Effector memory CD8-positive, alpha-beta T cell (primary cell): ENCODE data around the gene LAIR1.
"Not testable (repeated sequence)": the region's sequence is repeated elsewhere in the genome, so short reads cannot be mapped to it uniquely, and the experiment has no call there.

ENCODE experiments used
- ATAC-seq: fragments of 150-1000 bp; cut with Tn5 transposase; replicated peaks from 2 replicates; pipeline ENCODE4 v1.10.0; 2021; ENCODE audit warnings: mild to moderate bottlenecking, moderate library complexity
- DNase-seq, 3 experiments: peaks; one replicate each; pipeline ENCODE4 v3.0.0; 2021
- H3K27ac Mint-ChIP-seq, 2 donors: one replicate each; pipeline ENCODE4 v1.8.0; 2022; ENCODE audit warnings: mild to moderate bottlenecking in 2 of 2, mixed read lengths in 2 of 2, moderate library complexity in 2 of 2
- H3K27me3 Mint-ChIP-seq, 2 donors: one replicate each; pipeline ENCODE4 v1.8.0; 2022; ENCODE audit warnings: mixed read lengths in 2 of 2
- H3K36me3 Mint-ChIP-seq: one replicate; pipeline ENCODE4 v1.8.0; 2022; ENCODE audit warnings: mild to moderate bottlenecking, moderate library complexity, mixed read lengths; ENCODE audit not compliant: insufficient read depth
- H3K4me1 Mint-ChIP-seq, 2 donors: one replicate each; pipeline ENCODE4 v1.8.0; 2022; ENCODE audit warnings: low read depth in 2 of 2, mixed read lengths in 2 of 2
- H3K4me3 Mint-ChIP-seq, 2 donors: one replicate each; pipeline ENCODE4 v1.8.0; 2022; ENCODE audit warnings: mild to moderate bottlenecking in 2 of 2, mixed read lengths in 2 of 2, moderate library complexity in 2 of 2
- H3K9me3 Mint-ChIP-seq, 2 donors: one replicate each; pipeline ENCODE4 v1.8.0; 2022; ENCODE audit warnings: mixed read lengths in 2 of 2

LAIR1 gene

DNA sequence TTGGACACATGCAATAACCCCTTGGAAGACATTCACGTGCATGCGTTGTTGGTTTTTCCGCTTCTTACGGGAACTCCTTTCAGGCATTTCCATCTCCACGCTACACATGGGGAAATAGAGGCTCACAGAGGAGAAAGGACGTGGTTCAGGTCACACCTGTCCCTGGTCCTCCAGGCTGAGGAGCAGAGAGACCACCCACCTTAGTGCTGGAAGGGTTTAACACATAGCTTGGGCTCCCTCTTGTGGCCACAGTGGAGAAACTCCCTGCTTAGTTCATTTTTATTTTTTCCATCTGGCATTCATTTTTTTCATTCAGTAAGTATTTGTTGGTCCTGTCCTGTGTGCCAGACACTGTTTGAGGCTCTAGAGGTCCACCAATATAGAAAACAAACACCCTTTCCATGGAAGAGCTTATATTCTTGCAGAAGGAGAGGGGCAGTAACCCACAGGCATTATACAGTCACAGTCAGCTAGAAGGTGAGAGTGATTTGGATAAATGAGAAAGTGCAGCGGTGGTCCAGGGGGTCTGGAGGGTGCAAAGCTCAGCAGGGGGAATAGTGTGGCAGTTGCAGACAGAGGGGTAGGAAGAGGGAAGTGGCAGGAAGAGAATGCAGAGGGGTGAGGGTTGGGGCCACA, 26.3 kb upstream of the LAIR1 start:
- Mint-ChIP-seq H3K27ac (peak overlapping the region; percentile 22 to 72), H3K4me1 (peaks cover 19 to 25% of the 10 kb centered on the region in 2 donors), H3K36me3 (peaks cover 3% of the 10 kb centered on the region), H3K27me3 (peaks cover 13 to 23% of the 10 kb centered on the region in 2 donors), H3K9me3 (no peaks in the 10 kb centered on the region), H3K4me3 (peak overlapping the region; percentile 52 to 57)
- peak; percentile 36 for ATAC-seq
- peak; percentile 62 to 72 (median 66) for DNase-seq

DNA sequence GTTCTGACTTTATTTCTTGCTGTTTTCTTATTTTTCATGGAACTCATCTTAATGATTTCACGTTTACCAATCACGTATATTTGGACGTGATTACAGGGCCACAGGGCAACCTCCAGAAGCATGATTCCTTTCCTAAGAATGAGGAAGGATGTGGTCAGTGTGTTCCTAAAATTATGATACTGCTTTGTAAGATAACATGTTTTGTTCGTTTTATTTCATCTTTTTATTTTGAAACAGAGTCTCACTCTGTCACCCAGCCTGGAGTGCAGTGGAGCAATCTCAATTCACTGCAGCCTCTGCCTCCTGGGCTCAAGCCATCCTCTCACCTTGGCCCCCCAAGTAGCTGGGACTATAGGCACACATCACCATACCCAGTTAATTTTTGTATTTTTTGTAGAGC, 24.8 kb upstream of the LAIR1 start:
- peaks cover 3% of the 10 kb centered on the region for H3K36me3 Mint-ChIP-seq
- DNase-seq = no peak
- H3K27me3 Mint-ChIP-seq = peaks cover 13 to 16% of the 10 kb centered on the region in 2 donors
- H3K4me1 Mint-ChIP-seq = peaks cover 22 to 25% of the 10 kb centered on the region in 2 donors
- peak overlapping the region in 1 of 2 donors; percentile 95 for H3K27ac Mint-ChIP-seq
- peak overlapping the region; percentile 40 to 91 for H3K4me3 Mint-ChIP-seq
- ATAC-seq = no peak
- H3K9me3 Mint-ChIP-seq = no peaks in the 10 kb centered on the region

DNA sequence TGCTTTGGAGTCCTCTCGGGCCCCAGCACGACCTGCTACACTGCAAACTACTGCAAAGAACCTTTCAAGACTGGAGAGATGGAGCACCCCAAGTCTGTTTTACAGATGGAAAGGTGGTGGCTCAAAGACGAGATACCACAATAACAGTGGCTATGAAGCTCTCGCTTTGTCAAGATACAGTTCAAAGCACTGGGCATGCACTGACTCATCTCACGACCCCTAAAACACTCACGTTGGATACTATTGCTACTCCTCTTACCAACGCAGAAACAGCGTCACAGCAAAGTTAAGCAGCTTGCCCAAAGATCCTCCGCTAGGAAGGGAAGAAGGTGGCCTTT, 24.0 kb upstream of the LAIR1 start:
- Mint-ChIP-seq H3K9me3 (no peaks in the 10 kb centered on the region), H3K27ac (peak overlapping the region; percentile 82 to 95), H3K27me3 (peaks cover 7 to 12% of the 10 kb centered on the region in 2 donors), H3K4me1 (peaks cover 22 to 25% of the 10 kb centered on the region in 2 donors), H3K36me3 (peaks cover 9% of the 10 kb centered on the region), H3K4me3 (peak overlapping the region; percentile 91 to 96)
- DNase-seq (no peak), ATAC-seq (no peak)

DNA sequence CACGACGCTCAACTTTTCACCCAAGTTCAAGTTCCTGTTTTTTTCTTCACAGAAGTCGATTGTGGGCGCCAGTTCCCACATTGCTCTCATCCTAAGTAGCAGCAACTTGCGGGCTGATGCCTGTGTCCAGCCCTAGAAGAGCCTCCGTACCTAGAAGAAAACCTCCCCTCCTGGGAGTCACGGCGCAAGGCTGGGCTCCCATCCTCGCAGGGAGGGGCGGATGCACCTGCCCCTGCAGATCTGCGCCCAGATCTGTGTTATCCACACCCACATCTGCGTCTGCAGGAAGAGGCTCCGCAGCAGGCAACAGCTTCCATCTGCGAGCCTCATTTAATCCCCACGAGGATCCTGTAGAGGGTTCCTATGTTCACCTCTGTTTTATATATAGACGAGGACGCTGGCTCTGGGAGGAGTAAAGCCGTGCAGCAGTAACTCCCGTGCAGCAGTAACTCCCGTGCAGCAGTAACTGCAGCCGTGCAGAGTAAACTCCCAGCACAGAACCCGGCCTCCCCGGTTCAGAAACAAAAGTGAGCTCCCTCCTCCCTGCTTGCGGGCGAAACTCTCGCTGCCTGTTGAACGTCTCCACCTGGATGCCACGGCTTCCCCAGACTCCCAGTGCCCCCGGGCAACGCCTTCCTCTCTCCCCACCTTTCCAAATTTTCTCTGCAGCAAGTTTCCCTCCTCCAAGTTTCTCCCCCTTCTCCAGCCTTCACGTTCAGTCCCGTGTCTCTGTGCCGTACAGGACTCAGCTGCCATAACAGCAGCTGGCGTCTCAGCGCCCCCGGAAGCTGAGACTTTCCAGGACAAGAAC, 23.5 kb upstream of the LAIR1 start:
- peaks cover 9% of the 10 kb centered on the region for H3K36me3 Mint-ChIP-seq
- DNase-seq (peak; percentile 14 to 31 (median 23)), ATAC-seq (peak; percentile 76)
- peaks cover 23 to 28% of the 10 kb centered on the region in 2 donors for H3K4me1 Mint-ChIP-seq
- peak overlapping the region; percentile 91 to 96 for H3K4me3 Mint-ChIP-seq
- H3K27me3 Mint-ChIP-seq = peaks cover 5 to 7% of the 10 kb centered on the region in 2 donors
- peak overlapping the region; percentile 82 to 95 for H3K27ac Mint-ChIP-seq
- H3K9me3 Mint-ChIP-seq = no peaks in the 10 kb centered on the region

DNA sequence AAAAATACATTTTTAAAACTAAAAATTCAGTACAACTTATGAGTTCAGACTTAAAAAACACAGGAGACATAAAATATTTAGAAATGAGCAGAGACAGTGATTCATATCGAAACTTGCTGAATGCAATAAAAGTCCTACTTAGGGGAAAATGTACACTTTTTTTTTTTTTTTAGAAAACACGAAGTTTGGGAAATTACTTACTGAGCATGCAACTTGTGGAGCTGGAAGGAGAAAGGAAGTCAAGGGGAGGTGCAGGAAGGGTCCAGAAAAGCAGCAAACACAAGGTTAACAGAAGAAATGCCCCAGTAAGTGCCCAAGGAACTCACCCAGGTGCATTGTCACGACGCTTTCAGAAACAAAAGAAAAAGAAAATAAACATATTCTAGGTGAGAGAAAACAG, 18.6 kb upstream of the LAIR1 start:
- Mint-ChIP-seq H3K36me3 (peaks cover 9% of the 10 kb centered on the region), H3K9me3 (no peaks in the 10 kb centered on the region), H3K4me1 (peaks cover 26% of the 10 kb centered on the region in 2 donors), H3K27me3 (peaks cover 0 to 6% of the 10 kb centered on the region in 2 donors), H3K4me3 (no peak overlapping the region), H3K27ac (no peak overlapping the region)
- DNase-seq (no peak), ATAC-seq (no peak)

DNA sequence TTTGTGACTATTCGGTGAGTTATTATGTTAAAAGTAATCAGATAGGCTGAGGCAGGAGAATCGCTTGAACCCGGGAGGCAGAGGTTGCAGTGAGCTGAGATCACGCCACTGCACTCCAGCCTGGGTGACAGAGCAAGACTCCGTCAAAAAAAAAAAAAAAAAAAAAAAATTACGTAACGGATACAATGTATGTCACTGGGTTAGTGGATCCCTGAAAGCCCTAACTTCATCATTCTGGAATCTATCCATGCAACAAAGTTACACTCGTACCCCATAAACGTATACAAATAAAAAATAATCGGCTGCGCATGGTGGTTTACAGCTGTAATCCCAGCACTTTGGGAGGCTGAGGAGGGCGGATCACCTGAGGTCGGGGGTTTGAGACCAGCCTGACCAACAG, 17.3 kb upstream of the LAIR1 start:
- not testable (repeated sequence) for ATAC-seq, H3K4me3 Mint-ChIP-seq, H3K36me3 Mint-ChIP-seq, H3K27me3 Mint-ChIP-seq, H3K27ac Mint-ChIP-seq, H3K9me3 Mint-ChIP-seq, DNase-seq
- H3K4me1 Mint-ChIP-seq = peaks cover 21 to 26% of the 10 kb centered on the region in 2 donors

DNA sequence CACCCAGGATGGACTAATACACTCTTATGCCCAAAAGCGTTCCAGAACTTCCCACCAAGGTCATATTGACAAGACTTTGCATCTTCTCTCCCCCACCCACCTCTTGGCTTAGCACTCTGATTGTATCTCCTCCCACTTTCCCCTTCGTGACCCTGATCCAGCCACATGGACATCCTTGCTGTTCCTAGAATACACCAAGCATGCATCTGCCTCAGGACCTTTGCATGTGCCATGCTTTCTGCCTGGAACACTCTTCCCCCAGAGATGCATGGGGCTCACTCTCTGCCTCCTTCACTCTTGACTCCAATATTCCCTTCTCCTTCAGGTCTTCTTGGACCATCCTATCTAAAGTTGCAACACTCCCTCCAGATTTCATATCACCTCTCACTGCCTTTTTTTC, 16.2 kb upstream of the LAIR1 start:
- Mint-ChIP-seq H3K27me3 (peaks cover 0 to 6% of the 10 kb centered on the region in 2 donors), H3K4me1 (peaks cover 28 to 31% of the 10 kb centered on the region in 2 donors), H3K27ac (no peak overlapping the region), H3K9me3 (no peaks in the 10 kb centered on the region), H3K4me3 (no peak overlapping the region), H3K36me3 (peaks cover 11% of the 10 kb centered on the region)
- ATAC-seq = no peak
- DNase-seq = no peak

DNA sequence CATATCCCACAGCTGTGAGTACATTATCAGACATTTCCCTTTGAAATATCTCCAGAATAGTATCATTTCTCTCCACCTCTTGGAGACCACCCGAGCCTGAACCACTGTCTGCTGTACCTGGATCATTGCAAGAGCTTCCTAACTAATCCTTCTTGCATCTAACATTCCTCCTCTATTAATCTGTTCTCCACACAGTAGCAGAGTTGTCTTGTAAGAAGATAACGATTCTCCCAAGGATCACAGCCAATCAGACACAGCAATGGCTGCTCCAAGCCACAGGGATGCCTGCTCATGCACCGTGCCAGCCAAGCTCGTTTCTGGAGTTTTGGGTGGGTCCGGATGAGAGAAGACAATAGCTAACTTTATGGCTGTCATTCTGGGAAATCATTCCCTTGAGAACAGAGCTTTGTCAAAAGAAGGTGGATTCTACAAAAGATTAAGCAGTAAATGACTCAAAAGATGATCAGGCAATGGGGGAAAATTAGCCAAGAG, 14.5 kb upstream of the LAIR1 start:
- peak overlapping the region; percentile 61 to 72 for H3K4me3 Mint-ChIP-seq
- peaks cover 0 to 6% of the 10 kb centered on the region in 2 donors for H3K27me3 Mint-ChIP-seq
- ATAC-seq = no peak
- DNase-seq = no peak
- peaks cover 35 to 41% of the 10 kb centered on the region in 2 donors for H3K4me1 Mint-ChIP-seq
- no peak overlapping the region for H3K27ac Mint-ChIP-seq
- H3K36me3 Mint-ChIP-seq = peaks cover 9% of the 10 kb centered on the region
- H3K9me3 Mint-ChIP-seq = no peaks in the 10 kb centered on the region

DNA sequence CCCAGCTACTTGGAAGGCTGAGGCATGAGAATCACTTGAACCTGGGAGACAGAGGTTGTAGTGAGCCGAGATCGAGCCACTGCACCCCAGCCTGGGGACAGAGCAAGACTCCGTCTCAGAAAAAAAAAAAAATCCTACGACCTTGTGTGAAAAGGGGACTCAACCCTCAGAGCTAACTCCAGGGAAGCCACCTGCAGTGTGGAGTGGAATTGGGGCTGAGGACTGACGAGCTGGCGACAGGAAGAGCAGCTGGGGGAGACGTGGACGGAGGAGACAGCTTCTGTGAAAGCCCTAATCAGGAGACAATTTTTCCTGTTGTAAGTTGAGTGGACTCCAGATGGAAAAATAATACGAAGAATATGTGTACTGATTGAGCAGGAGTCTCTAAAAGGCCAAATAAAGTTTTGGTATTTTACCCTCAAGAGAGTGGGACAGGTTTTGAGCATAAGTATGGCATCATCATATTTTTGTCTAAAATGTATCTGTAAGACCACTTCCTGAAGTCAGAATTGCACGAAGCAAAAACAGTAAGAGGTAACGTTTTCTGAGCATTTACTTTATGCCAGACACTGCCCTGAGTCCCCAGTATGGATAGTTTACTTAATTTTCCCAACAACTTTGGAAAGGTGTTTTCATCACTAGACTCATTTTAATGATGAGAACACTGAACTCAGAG, 12.0 kb upstream of the LAIR1 start:
- Mint-ChIP-seq H3K4me1 (peaks cover 44 to 47% of the 10 kb centered on the region in 2 donors), H3K36me3 (peaks cover 7% of the 10 kb centered on the region), H3K4me3 (peak overlapping the region in 1 of 2 donors; percentile 48), H3K9me3 (no peaks in the 10 kb centered on the region), H3K27ac (peak overlapping the region in 1 of 2 donors; percentile 58), H3K27me3 (peaks cover 0 to 6% of the 10 kb centered on the region in 2 donors)
- ATAC-seq (no peak), DNase-seq (no peak)

DNA sequence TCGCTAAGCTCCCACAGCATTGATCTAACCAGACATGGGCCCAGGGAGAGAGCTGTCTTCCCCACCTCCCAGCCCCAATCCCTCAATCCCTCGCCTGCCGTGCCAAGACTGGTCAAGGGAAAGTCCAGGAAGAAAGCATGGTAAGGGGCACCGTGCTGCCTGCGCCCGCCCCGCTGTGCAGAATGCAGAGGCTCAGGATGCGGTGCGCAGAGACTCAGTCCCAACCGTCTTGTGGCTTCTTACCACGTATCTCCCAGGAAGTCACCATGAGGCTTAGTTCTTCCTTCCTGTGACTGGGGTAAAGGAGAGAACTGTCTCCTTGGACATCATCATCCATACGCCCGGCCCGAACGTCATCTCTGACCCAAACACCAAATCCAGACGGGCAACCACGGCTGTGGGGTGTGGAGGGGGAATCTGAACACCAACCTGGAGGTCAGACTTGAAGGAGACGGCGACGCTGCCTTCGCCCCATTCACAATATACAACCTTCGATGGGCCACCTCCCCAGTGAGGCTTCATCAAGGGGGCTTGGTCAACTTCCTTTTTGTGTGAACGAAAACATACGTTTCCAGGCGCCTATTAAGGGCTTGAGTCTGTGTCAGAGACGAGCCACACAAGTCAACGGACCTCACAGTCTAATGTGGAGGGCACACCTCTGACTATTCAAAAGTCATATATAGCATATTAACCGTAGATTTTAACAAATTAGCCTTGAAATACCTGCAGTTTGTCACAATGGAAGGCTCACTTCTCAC, 10.6 kb upstream of the LAIR1 start:
- not testable (repeated sequence) for H3K27me3 Mint-ChIP-seq
- DNase-seq = peak in 1 of 3 experiments; percentile 6
- H3K27ac Mint-ChIP-seq = peak overlapping the region; percentile 41 to 64

DNA sequence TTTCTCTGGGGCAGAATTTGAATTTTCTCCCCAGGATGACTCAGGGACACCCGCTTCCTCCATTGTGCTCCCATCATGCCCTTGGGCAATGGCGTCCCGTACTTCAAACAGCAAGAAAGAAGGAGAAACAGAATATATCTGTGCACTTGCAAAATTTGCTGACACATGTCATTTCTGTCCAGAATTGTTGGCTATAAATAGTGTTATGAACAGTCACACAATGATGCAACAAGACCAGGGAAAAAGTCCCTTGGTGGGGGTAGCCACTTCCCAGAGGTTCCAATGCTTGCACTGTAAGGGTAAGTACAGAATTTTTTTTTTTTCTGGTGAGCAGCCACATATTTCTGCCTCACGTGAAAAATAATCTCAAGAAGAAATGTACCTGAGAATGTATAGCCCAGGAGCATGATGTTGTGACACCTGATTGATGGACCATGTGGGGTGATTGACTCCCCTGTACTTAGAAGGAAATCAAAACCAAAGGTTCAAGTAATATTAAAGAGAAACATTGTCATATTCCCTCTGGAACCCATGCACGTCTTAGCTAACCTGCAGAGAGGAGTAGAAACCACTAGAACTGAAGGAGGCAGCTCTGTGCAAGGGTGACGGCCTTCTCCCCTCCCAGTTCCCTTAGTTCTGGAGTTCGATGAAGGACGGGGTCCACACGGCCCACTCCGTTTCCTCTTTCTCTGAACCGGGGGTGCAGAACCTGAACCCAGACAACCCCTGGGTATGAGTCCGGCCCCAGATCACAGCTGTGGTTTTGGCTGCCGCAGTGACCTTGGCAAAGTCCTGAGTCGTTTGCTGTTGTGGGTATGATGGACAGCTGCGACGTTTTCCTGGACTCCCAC, 9.3 kb upstream of the LAIR1 start:
- no peaks in the 10 kb centered on the region for H3K27me3 Mint-ChIP-seq
- peaks cover 13% of the 10 kb centered on the region for H3K36me3 Mint-ChIP-seq
- DNase-seq (no peak), ATAC-seq (no peak)
- no peak overlapping the region for H3K27ac Mint-ChIP-seq
- H3K9me3 Mint-ChIP-seq = no peaks in the 10 kb centered on the region
- no peak overlapping the region for H3K4me3 Mint-ChIP-seq
- peaks cover 50 to 58% of the 10 kb centered on the region in 2 donors for H3K4me1 Mint-ChIP-seq

More for the DNA sequence above, 10.6 kb upstream of the LAIR1 start:
- peaks cover 12% of the 10 kb centered on the region for H3K36me3 Mint-ChIP-seq
- peak overlapping the region in 1 of 2 donors; percentile 75 for H3K4me3 Mint-ChIP-seq
- not testable (repeated sequence) for H3K9me3 Mint-ChIP-seq, ATAC-seq
- peaks cover 53 to 56% of the 10 kb centered on the region in 2 donors for H3K4me1 Mint-ChIP-seq

DNA sequence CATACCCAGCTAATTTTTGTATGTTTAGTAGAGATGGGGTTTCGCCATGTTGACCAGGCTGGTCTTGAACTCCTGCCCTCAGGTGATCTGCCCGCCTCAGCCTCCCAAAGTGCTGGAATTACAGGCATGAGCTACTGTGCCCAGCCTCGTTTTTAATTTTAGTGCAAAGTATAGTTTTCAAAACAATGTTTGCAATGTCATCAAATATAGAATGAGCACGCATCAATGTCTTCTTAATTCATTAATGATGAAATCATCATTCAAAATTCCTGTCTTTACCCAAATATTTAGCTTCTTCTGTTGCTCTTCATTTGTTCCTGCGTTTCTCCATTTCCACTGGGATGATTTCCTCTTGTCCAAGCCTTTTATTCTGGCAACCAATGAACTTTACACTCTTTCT, 6.7 kb upstream of the LAIR1 start:
- peak overlapping the region; percentile 60 to 68 for H3K4me3 Mint-ChIP-seq
- not testable (repeated sequence) for H3K27ac Mint-ChIP-seq, H3K27me3 Mint-ChIP-seq, H3K9me3 Mint-ChIP-seq, DNase-seq, ATAC-seq
- H3K4me1 Mint-ChIP-seq = peaks cover 46 to 53% of the 10 kb centered on the region in 2 donors
- peaks cover 13% of the 10 kb centered on the region for H3K36me3 Mint-ChIP-seq
